Endothelial cell of hepatic sinusoid (primary cell): ENCODE data around the gene PLEKHA1.

Source experiments
- in situ Hi-C: cut with HindIII; loops from 2 replicates; pipeline ENCODE4 v1.10.0; 2017; ENCODE audit warnings: low sequenced_read_pairs

PLEKHA1 gene

DNA sequence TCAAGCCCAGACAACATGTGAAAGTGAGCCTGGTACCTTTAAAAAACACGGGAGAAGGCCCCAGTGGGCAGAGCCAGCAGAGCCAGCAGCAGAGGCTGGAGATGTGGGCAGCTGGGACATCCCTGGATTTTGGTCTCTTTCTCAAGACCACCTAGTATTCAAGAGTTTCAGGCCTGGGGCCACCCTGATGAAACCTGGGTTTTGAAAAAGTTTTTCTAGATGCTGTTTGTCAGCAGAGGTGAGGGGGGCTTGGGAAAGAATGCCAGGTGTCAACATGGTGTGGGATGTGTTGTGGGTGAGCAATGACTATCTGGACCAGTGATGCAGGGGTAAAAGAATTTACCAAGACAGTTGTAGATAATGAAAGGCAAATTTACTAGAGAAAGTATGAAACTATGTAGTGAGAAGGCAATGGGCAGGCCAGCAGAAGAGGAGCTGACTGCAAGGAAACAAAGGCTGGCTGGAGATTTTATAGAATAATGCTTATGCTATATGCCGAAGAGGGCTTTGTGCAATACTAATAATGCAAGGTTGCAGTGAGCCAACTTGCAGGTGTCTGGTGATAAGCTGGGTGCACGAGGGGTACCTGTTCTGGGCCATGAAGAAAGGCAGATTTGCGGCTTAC is 28.1 kb upstream of the PLEKHA1 start:
- in situ Hi-C loops = no loop called here

DNA sequence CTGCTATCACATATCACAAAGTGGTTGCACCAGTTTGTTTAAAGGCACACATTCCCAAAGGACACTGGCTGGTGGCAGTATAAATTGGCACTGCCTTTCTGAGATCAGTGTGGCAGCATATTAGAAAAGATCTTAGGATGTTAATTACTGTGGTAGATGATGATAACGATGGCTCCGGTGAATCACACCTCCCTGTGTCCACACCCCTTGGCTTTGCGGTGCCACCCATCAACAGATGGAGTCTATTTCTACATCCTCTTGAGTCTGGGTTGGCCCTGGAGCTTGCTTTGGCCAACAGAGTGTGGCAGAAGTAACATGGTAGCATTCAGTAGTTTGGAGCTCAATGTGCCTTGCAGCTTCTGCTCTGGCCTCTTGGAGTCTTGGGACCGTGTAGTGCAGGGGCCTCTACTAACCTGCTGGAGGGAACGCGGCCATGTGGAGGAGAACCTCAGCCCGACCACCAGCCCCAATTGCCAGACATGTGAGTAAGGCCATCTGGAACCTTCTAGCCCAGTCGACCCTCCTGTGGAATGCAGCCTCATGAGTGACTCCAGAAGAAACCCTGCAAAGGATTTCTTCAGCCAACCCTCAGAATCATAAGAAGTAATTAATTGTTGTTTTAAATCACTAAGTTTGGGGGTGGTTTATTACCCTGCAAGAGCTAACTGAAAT is 27.2 kb upstream of the PLEKHA1 start:
- in situ Hi-C loops = no loop called here

- in situ Hi-C loops = no loop called here
Observed at GRCh38 chr10:122348512-122348911, 26.0 kb upstream of the PLEKHA1 start.

DNA sequence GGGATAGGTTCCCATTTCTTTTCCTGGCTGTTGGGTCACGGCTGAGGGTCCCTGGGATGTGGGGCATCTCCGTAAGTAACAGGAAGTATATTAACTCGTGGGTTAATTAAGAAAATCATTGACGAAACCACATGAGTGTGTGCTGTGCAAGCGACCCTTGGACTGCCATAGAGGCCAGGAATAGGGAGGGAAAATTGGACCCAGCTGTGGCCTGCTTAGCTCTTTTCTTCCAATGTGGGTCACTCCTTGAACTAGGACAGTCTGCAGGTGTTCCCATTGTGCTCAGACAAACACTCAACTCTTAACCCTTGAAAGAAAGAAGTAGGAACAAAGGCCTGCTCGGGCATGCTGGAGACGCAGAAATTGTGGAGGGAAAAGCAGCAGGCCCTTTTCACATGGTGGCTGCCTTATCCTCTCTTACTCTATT is 25.6 kb upstream of the PLEKHA1 start:
- in situ Hi-C loops = no loop called here

GRCh38 chr10:122349758-122350369 is 24.6 kb upstream of the PLEKHA1 start:
- in situ Hi-C loops = no loop called here

- in situ Hi-C loops = no loop called here
Observed at GRCh38 chr10:122350893-122351292, 23.6 kb upstream of the PLEKHA1 start.

- in situ Hi-C loops = no loop called here
Observed at GRCh38 chr10:122352817-122353525, 21.5 kb upstream of the PLEKHA1 start.

- in situ Hi-C loops = no loop called here
Observed at GRCh38 chr10:122354383-122354782, 20.1 kb upstream of the PLEKHA1 start.

DNA sequence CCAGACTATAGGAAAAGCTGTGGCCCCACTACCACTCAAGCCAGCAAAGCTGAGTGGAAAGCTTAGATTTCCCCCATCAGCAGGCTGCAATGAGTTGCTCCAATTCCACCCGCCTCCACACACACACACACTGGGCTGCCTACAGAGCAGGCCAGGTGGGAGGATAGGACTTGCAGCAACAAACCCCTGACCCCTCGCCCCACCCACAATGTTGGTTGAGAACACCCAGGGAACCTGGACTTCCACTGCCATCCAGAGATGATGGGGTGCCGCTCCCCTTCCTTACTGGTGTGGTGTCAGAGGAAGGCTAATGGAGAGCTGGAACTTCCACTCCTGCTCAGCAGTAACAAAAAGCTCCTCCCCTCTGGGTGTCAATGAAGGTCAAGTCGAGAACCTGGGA is 16.8 kb upstream of the PLEKHA1 start:
- in situ Hi-C loops = no loop called here

DNA sequence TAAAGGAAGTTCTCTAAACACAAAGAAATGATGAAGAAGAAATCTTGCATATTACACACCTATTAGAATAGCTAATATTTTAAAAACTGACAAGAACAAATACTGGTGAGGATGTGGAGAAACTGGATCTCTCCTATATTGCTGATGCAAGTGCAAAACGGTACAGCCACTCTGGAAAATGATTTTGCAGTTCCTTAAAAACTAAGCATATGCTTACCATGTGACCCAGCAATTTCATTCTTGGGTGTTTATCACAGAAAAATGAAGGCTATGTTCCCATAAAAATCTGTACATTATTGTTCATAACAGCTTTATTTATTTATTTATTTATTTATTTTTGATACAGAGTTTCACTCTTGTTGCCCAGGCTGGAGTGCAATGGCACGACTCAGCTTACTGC is 14.9 kb upstream of the PLEKHA1 start:
- in situ Hi-C loops = no loop called here

GRCh38 chr10:122361046-122361445 is 13.5 kb upstream of the PLEKHA1 start:
- in situ Hi-C loops = no loop called here

- in situ Hi-C loops = no loop called here
Observed at GRCh38 chr10:122362031-122362592, 12.4 kb upstream of the PLEKHA1 start.

DNA sequence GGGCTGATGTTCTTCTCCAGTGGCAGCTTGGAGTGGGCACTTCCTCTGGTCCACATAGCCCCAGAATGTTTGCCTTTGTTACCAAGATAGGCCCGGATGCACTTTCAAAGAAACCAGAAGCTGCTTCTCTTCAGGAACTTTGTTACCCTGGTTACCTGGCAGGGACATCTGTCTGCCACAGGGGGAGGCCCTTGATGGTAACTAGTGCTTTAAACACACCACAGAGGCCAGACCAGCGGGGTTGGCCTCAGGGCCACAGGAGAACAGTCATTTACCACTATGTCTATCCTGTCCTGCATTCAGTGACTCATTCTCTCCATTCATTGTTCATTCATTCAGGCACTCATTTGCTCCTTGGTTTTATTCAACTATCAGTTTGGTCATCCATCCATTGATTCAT is 11.9 kb upstream of the PLEKHA1 start:
- in situ Hi-C loops = no loop called here

DNA sequence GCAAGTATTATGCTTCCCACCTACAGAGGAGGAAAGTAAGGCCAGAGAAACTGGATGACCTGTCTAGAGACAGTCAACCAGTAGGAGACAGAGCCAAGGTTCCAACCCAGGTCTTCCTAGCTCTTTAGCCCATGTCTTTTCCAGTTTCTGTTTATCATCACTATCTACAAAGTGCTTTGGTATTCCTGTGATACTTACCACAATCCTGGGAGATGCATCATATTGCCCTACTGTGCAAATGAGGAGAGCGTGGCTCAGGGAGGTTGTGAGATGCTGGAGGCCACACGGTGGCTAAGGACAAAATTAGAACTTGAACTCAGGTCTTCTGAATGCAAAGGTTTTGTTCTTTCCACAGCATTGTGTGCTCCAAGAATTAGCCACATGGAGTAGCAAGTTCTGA is 11.2 kb upstream of the PLEKHA1 start:
- in situ Hi-C loops = no loop called here

DNA sequence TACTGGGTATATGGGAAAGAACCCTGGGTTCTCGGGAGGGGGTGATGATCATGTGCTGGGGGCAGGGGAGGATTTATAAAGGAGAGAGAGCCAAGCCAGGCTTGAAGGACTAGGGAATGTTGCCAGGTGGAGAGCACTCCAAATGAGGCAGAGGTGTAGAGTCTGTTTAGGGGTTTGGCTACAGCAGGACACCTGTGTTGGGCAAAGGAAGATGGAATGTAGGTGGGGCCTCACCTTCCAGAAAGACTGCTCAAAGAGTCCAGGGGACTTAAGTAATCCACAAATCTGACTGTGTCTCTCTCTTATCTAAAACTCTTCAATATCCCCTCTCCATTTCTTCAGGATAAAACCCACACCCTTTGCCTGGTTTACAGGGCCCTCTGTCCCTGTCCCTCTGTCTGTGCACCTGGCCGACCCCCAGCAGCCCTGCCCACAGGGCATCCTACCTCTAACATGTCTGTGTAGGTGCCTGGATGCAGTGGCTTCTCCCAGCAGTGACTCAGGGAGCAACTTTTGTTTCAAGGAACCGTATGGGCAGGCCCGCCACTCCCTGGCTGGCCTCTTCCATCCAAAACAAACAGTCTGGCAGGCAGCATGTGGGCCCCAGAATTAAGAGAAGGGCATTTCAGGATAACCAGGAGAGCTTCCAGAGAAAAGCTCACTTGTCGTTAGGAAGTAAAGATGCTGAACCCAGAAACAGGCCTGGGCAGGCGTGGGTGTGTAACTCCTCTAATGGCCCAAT is 10.6 kb upstream of the PLEKHA1 start:
- in situ Hi-C loops = no loop called here

GRCh38 chr10:122368502-122369254 is 5.8 kb upstream of the PLEKHA1 start:
- in situ Hi-C loops = no loop called here

GRCh38 chr10:122373108-122373507 is 1.4 kb upstream of the PLEKHA1 start:
- in situ Hi-C loops = no loop called here

GRCh38 chr10:122373721-122374120 is 787 bp upstream of the PLEKHA1 start:
- in situ Hi-C loops = no loop called here

- in situ Hi-C loops = no loop called here
Observed at GRCh38 chr10:122374859-122375678, 561 bp downstream of the PLEKHA1 start.
